BJ (cell line): ENCODE measurements around the gene APBA2. TPM values are rescaled to one million over a fixed set of nuclear protein-coding genes. Genes with fewer than 3 reads are reported as not detected.

ENCODE experiments used
- CTCF ChIA-PET: fragments of 350-600 bp; formaldehyde crosslinking; extraction: SDS; loops from one replicate; lab custom pipeline; 2021; ENCODE audit warnings: antibody characterized with exemption, inconsistent platforms; lab: Yijun Ruan, JAX
- POLR2A ChIA-PET: fragments of 300-600 bp; sonication (Branson Sonifier 250); formaldehyde crosslinking; extraction: SDS; loops from one replicate; lab custom pipeline; 2021; ENCODE audit warnings: antibody characterized with exemption; lab: Charles Lee
- DNase-seq: peaks from one replicate; pipeline ENCODE4 v3.0.0-alpha.2; 2011; ENCODE audit warnings: low read depth
- H3K27me3 ChIP-seq: 2 replicates; pipeline ENCODE4 v1.6.0; 2011; ENCODE audit warnings: low read length; ENCODE audit not compliant: control insufficient read depth, insufficient read depth
- H3K36me3 ChIP-seq: 2 replicates; pipeline ENCODE4 v1.5.1; 2011; ENCODE audit warnings: low read length; ENCODE audit not compliant: control insufficient read depth, insufficient read depth
- H3K4me3 ChIP-seq: 2 replicates; pipeline ENCODE4 v1.5.1; 2011; ENCODE audit warnings: low read depth, mild to moderate bottlenecking, control low read depth, low read length
- polyA plus RNA-seq: library from polyadenylated mRNA; depleted of rRNA; stranded (reverse); fragments of >200 nt; gene quantifications from 2 replicates; pipeline ENCODE4 v1.2.3, GENCODE V29; 2011
- TF ChIP-seq, protein P1 (sequence below): IDR thresholded peaks from 2 replicates; pipeline ENCODE4 v1.5.1; 2011; ENCODE audit warnings: low read depth, mild to moderate bottlenecking, control low read depth, inconsistent platforms, low read length, moderate library complexity; ENCODE audit not compliant: insufficient read depth

The APBA2 gene
- polyA plus RNA-seq, 1 experiment = 15.1 TPM

DNA sequence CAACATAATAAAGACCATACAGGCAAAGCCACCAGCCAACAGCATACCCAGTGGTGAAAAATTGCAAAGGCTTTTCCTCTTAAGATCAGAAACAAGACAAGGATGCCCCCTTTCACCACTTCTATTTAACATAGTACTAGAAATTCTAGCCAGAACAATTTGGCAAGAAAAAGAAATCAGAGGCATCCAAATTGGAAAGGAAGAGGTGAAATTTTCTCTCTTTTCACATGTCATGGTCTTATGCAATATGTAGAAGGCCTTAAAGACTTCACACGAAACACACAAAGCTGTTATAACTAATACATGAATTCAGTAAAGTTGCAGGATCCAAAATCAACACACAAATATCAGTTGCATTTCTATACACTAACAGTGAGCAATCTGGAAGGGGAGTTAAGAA lies 120.2 kb downstream of the APBA2 start:
- CTCF ChIA-PET = no interaction called here
- Histone ChIP-seq H3K36me3 (no peaks in the 10 kb centered on the region), H3K4me3 (no peak overlapping the region), H3K27me3 (no peaks in the 10 kb centered on the region)
- TF ChIP-seq, protein P1, sequence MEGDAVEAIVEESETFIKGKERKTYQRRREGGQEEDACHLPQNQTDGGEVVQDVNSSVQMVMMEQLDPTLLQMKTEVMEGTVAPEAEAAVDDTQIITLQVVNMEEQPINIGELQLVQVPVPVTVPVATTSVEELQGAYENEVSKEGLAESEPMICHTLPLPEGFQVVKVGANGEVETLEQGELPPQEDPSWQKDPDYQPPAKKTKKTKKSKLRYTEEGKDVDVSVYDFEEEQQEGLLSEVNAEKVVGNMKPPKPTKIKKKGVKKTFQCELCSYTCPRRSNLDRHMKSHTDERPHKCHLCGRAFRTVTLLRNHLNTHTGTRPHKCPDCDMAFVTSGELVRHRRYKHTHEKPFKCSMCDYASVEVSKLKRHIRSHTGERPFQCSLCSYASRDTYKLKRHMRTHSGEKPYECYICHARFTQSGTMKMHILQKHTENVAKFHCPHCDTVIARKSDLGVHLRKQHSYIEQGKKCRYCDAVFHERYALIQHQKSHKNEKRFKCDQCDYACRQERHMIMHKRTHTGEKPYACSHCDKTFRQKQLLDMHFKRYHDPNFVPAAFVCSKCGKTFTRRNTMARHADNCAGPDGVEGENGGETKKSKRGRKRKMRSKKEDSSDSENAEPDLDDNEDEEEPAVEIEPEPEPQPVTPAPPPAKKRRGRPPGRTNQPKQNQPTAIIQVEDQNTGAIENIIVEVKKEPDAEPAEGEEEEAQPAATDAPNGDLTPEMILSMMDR = no peak
- DNase-seq = no peak
- POLR2A ChIA-PET = no interaction called here

DNA sequence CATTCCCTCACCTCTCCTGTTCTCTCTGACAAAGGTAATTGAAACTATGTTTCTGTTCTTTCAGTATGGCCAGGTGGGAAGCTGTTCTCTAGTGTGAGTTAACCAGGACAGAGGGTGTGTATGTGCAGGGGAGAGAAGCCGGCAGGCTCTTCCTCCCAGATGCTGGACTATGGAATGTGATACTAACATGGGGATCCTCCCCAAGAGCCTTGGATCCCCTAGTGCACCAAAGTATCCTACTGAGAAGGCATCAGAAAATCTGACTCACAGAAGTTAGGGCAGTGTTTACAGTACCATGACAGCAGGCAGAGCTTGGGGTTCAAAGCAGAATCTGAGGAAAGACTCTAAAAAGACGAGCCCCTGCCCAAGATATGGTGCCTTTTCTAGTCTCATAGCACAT lies 123.1 kb downstream of the APBA2 start:
- H3K36me3 ChIP-seq = no peaks in the 10 kb centered on the region
- ChIA-PET POLR2A (no interaction called here), CTCF (no interaction called here)
- DNase-seq = no peak
- H3K27me3 ChIP-seq = no peaks in the 10 kb centered on the region
- TF ChIP-seq, protein P1 = no peak
- no peak overlapping the region for H3K4me3 ChIP-seq

DNA sequence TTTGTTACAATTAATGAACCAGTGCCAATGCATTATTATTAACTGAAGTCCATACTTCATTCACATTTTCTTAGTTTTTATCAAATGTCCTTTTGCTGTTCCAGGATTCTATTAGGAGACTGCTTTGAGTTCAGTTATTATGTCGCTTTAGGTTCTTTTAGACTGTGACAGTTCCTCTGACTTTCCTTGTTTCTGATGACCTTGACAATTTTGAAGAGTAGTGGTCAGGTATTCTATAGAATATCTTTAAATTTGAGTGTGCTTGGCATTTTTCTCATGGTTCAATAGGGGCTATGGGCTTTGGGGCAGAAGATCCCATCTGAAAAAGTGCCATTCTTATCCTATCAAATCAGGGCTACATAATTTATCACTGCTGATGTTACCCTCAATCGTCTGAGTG lies 126.3 kb downstream of the APBA2 start:
- no peaks in the 10 kb centered on the region for H3K27me3 ChIP-seq
- no peak overlapping the region for H3K4me3 ChIP-seq
- ChIA-PET CTCF (no interaction called here), POLR2A (no interaction called here)
- no peak for DNase-seq
- no peaks in the 10 kb centered on the region for H3K36me3 ChIP-seq
- TF ChIP-seq, protein P1 = no peak

DNA sequence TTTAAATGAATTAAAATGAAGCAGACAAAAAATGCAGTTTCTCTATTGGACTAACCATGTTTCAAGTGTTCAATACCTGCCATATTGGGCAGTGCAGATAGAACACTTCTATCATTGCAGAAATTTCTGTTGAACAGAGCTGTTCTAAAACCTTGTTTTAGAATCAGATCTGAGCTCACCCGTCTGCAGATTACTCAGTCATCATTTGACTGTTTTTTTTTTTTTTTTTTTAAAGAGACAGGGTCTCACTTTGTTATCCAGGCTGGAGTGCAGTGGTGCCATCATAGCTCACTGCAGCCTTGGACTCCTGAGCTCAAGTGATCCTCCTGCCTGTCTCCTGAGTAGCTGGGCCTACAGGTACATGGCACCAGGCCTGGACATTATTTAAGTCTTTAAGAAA lies 128.7 kb downstream of the APBA2 start:
- CTCF ChIA-PET = interaction anchor here (1.3 to 2.2 kb wide), 2 partner anchors 16 to 24 kb away, joined by 5 read pairs; no protein-coding TSS in a partner anchor
- Histone ChIP-seq H3K4me3 (no peak overlapping the region), H3K36me3 (no peaks in the 10 kb centered on the region), H3K27me3 (no peaks in the 10 kb centered on the region)
- TF ChIP-seq, protein P1 = no peak
- POLR2A ChIA-PET = no interaction called here
- no peak for DNase-seq

DNA sequence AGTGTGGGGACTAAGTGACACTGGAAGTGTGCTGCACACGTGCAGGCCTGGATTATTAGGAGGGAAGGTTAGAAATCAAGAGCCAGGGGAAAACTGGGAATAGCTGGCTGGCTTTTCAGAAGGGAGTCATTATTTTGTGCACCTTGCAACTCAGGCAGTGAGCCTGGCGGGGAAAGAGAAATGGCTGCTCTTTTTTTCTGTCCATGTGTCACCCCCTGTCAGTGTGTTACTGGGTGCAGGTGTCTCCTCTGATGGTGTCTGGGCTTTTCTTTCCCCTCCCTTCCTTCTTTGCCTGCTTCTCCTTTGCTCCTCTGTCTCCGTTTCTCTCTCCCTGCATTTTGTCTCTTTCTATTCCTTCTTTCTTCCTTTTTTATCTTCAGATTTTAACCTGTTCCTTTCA lies 130.7 kb downstream of the APBA2 start:
- no peak for DNase-seq
- Histone ChIP-seq H3K4me3 (no peak overlapping the region), H3K27me3 (no peaks in the 10 kb centered on the region), H3K36me3 (no peaks in the 10 kb centered on the region)
- TF ChIP-seq, protein P1 = no peak
- ChIA-PET POLR2A (no interaction called here), CTCF (no interaction called here)
